Thyroid gland (tissue), 4 donors: ENCODE results near the gene ZNF597. TPM values are rescaled to one million over a fixed set of nuclear protein-coding genes. Genes with fewer than 3 reads are reported as not detected.

Experiments
- DNase-seq, 2 donors: peaks; one replicate each; pipeline ENCODE4 v3.0.0-alpha.2; 2019
- H3K27ac ChIP-seq, 3 donors: fragments of 200-600 bp; sonication (generic); 1 replicate in 2 of 3; 2 replicates in 1 of 3; pipeline ENCODE4 v1.5.1; 2016 to 2019; ENCODE audit warnings: mild to moderate bottlenecking in 1 of 3, moderate library complexity in 1 of 3
- H3K27me3 ChIP-seq: fragments of 200-600 bp; sonication (generic); one replicate; pipeline ENCODE4 v1.5.1; 2019
- H3K36me3 ChIP-seq, 2 donors: fragments of 200-600 bp; sonication (generic); one replicate each; pipeline ENCODE4 v1.5.1; 2016 to 2019
- H3K4me1 ChIP-seq, 2 donors: fragments of 200-600 bp; sonication (generic); one replicate each; pipeline ENCODE4 v1.5.1; 2017 to 2019
- H3K4me3 ChIP-seq, 3 donors: fragments of 200-600 bp; sonication (generic); replicated peaks in 1 of 3; 1 replicate in 2 of 3; 2 replicates in 1 of 3; pipeline ENCODE4 v1.5.1; 2016; ENCODE audit warnings: mild to moderate bottlenecking in 1 of 3
- H3K9me3 ChIP-seq: fragments of 200-600 bp; sonication (generic); one replicate; pipeline ENCODE4 v1.5.1; 2017
- POLR2A ChIP-seq, 2 donors: fragments of 450-650 bp; IDR thresholded peaks; one replicate each; pipeline ENCODE4 v1.6.1; 2017; ENCODE audit warnings: antibody characterized with exemption in 2 of 2, mild to moderate bottlenecking in 2 of 2, moderate library complexity in 1 of 2
- WGBS, 2 donors: methylation state at CpG; one replicate each; pipeline ENCODE4 v1.1.5; 2017; 5-methylcytosine and 5-hydroxymethylcytosine counted together
- intact Hi-C: fragments of 100-400 bp; cut with DNase I; formaldehyde crosslinking; loops from one replicate; pipeline ENCODE4 v1.15.1; 2023
- total RNA-seq, 4 donors: library from RNA; depleted of rRNA; stranded (reverse); fragments of >200 nt; gene quantifications; one replicate each; pipeline ENCODE4 v1.2.3, GENCODE V29; 2016
- TF ChIP-seq, protein P1 (sequence below), 6 experiments: fragments of 200-600 bp in 3 of 6; fragments of 450-650 bp in 3 of 6; sonication (generic) in 3 of 6; IDR thresholded peaks; one replicate each; pipeline ENCODE4 v1.5.1; 2016 to 2019; ENCODE audit warnings: antibody characterized with exemption in 6 of 6, mild to moderate bottlenecking in 2 of 6, inconsistent platforms in 1 of 6, moderate library complexity in 1 of 6

ZNF597 gene
- total RNA-seq, 4 donors from 2014 or later = 2.7 to 6.8 (median 4.3) TPM

GRCh38 chr16:3458278-3458851 is 15.1 kb upstream of the ZNF597 start:
- TF ChIP-seq, protein P1, sequence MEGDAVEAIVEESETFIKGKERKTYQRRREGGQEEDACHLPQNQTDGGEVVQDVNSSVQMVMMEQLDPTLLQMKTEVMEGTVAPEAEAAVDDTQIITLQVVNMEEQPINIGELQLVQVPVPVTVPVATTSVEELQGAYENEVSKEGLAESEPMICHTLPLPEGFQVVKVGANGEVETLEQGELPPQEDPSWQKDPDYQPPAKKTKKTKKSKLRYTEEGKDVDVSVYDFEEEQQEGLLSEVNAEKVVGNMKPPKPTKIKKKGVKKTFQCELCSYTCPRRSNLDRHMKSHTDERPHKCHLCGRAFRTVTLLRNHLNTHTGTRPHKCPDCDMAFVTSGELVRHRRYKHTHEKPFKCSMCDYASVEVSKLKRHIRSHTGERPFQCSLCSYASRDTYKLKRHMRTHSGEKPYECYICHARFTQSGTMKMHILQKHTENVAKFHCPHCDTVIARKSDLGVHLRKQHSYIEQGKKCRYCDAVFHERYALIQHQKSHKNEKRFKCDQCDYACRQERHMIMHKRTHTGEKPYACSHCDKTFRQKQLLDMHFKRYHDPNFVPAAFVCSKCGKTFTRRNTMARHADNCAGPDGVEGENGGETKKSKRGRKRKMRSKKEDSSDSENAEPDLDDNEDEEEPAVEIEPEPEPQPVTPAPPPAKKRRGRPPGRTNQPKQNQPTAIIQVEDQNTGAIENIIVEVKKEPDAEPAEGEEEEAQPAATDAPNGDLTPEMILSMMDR (IDR thresholded peaks at IDR 0.05) = no peak
- TF ChIP-seq POLR2A (IDR thresholded peaks at IDR 0.05) = no peak
- Histone ChIP-seq H3K36me3 (no peaks in the 10 kb centered on the region), H3K9me3 (no peaks in the 10 kb centered on the region), H3K4me3 (peak overlapping the region; percentile 11 to 80 (median 53)), H3K27ac (peak overlapping the region; percentile 87 to 98 (median 91)), H3K4me1 (peaks cover 29 to 39% of the 10 kb centered on the region in 2 donors), H3K27me3 (no peaks in the 10 kb centered on the region)
- intact Hi-C loops = no loop called here
- 0% methylated on average over 5 to 12 of the region's 47 CpGs for WGBS, 2 donors
- DNase-seq = peak; percentile 34 to 44

GRCh38 chr16:3457434-3458252 is 14.3 kb upstream of the ZNF597 start:
- Histone ChIP-seq H3K27me3 (no peaks in the 10 kb centered on the region), H3K4me3 (peak overlapping the region; percentile 43 to 80 (median 53)), H3K27ac (peak overlapping the region; percentile 87 to 98 (median 91)), H3K36me3 (no peaks in the 10 kb centered on the region), H3K9me3 (no peaks in the 10 kb centered on the region), H3K4me1 (peaks cover 29 to 39% of the 10 kb centered on the region in 2 donors)
- 1% methylated on average over 26 to 38 of the region's 83 CpGs for WGBS, 2 donors
- peak; percentile 95 to 96 for DNase-seq
- TF ChIP-seq, protein P1 (IDR thresholded peaks at IDR 0.05) = peak in 3 of 6 experiments; percentile 45 to 58 (median 49)
- peak in 1 of 2 donors; percentile 58 for TF ChIP-seq POLR2A (IDR thresholded peaks at IDR 0.05)
- intact Hi-C loops = no loop called here

DNA sequence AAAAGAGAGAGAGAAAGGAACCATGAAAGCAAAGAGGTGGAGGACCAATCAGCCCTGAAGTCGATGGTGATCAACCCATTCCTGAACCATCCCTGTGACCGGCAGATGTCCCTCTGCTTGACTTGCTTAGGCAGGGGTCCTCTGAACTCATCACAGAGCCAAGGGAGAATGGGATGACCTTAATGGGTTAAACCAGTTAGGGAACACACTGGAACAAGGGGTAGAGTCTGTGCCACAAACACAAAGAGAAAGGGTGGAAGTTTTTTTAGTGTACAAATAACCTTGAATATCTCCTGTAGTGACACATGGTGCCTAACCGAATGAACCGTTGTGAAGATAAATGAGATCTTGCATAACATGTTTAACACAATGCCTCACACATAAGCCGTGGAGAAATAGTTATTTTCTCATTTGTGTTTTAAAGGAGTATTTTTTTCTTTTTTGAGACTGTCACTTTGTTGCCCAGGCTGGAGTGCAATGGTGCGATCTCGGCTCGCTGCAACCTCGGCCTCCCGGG is 11.4 kb upstream of the ZNF597 start:
- Histone ChIP-seq H3K9me3 (no peaks in the 10 kb centered on the region), H3K27ac (no peak overlapping the region), H3K4me1 (peaks cover 17 to 21% of the 10 kb centered on the region in 2 donors), H3K27me3 (no peaks in the 10 kb centered on the region), H3K36me3 (no peaks in the 10 kb centered on the region), H3K4me3 (no peak overlapping the region)
- 88 to 92% methylated on average over 10 of the region's 10 CpGs for WGBS, 2 donors
- intact Hi-C loops = no loop called here
- TF ChIP-seq, protein P1 (IDR thresholded peaks at IDR 0.05) = no peak
- TF ChIP-seq POLR2A (IDR thresholded peaks at IDR 0.05) = no peak
- no peak for DNase-seq

DNA sequence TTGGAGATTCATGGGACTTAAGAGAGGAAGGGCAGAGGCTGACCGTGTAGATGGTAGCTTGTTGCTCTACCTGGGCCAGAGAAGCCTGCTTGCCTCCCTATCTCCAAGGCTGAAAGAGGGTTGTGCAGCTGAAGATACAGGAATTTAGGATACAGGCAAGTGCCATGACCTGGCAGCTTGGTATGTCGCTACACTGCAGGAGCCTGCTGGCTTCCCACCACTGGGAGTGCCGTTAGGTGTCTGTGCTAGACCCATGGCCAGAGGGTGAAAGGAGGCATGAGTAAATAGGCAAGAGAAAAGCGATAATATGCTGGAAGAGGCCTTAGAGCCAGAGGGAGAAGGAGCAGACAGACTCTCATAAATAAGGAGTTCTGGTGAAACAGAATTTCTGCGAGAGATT is 10.8 kb upstream of the ZNF597 start:
- Histone ChIP-seq H3K27ac (no peak overlapping the region), H3K4me1 (peaks cover 11 to 15% of the 10 kb centered on the region in 2 donors)

More for the DNA sequence above, 10.8 kb upstream of the ZNF597 start:
- DNase-seq = no peak
- Histone ChIP-seq H3K27me3 (no peaks in the 10 kb centered on the region), H3K36me3 (no peaks in the 10 kb centered on the region), H3K4me3 (no peak overlapping the region), H3K9me3 (no peaks in the 10 kb centered on the region)
- intact Hi-C loops = no loop called here
- TF ChIP-seq, protein P1 (IDR thresholded peaks at IDR 0.05) = no peak
- TF ChIP-seq POLR2A (IDR thresholded peaks at IDR 0.05) = no peak
- 85 to 92% methylated on average over 5 of the region's 5 CpGs for WGBS, 2 donors
